GM12892 (cell line): Measurements from ENCODE around the gene SCART1.

Source experiments
- DNase-seq: peaks from one replicate; pipeline ENCODE4 v3.0.0; 2011; ENCODE audit not compliant: insufficient read length
- FAIRE-seq: peaks from 2 replicates; lab custom pipeline; 2011; peaks lifted over from hg19 to GRCh38; lab: Jason Lieb, UNC
- POLR2A ChIP-seq: IDR thresholded peaks from 2 replicates; pipeline ENCODE4 v1.6.1; 2011; ENCODE audit warnings: low read depth, low read length, control low read depth
- POLR2AphosphoS5 ChIP-seq: IDR thresholded peaks from 2 replicates; pipeline ENCODE4 v1.6.1; 2011; ENCODE audit warnings: low read depth, low read length, control low read depth
- TAF1 ChIP-seq: IDR thresholded peaks from 2 replicates; pipeline ENCODE4 v1.6.1; 2011; ENCODE audit warnings: low read depth, mild to moderate bottlenecking, control low read depth, low read length, borderline replicate concordance

The SCART1 gene

GRCh38 chr10:133471300-133472109 lies 17.8 kb downstream of the SCART1 start:
- TF ChIP-seq POLR2AphosphoS5 (no peak), POLR2A (no peak), TAF1 (no peak)
- DNase-seq (no peak), FAIRE-seq (no peak)

- no peak for FAIRE-seq
- TF ChIP-seq POLR2AphosphoS5, result no peak
- TF ChIP-seq TAF1, result no peak
- DNase-seq, result no peak
Measured at GRCh38 chr10:133473270-133473669, 19.5 kb downstream of the SCART1 start.

- DNase-seq, result no peak
- TF ChIP-seq POLR2A (no peak), POLR2AphosphoS5 (no peak)
- no peak for FAIRE-seq
Measured at GRCh38 chr10:133474027-133474426, 20.3 kb downstream of the SCART1 start.

GRCh38 chr10:133474665-133475424 lies 21.1 kb downstream of the SCART1 start:
- FAIRE-seq (no peak), DNase-seq (no peak)
- no peak for TF ChIP-seq POLR2AphosphoS5
- no peak for TF ChIP-seq POLR2A

GRCh38 chr10:133475425-133475734 lies 21.6 kb downstream of the SCART1 start:
- no peak for FAIRE-seq
- no peak for DNase-seq
- no peak for TF ChIP-seq POLR2A
- no peak for TF ChIP-seq TAF1
- TF ChIP-seq POLR2AphosphoS5, result no peak

- DNase-seq, result no peak
- no peak for FAIRE-seq
- TF ChIP-seq TAF1 (no peak), POLR2AphosphoS5 (no peak), POLR2A (no peak)
Measured at GRCh38 chr10:133475821-133476640, 22.3 kb downstream of the SCART1 start.

- FAIRE-seq, result no peak
Measured at GRCh38 chr10:133476641-133476990, 22.9 kb downstream of the SCART1 start.

GRCh38 chr10:133481086-133481643 lies 27.4 kb downstream of the SCART1 start:
- DNase-seq (no peak), FAIRE-seq (no peak)

More at GRCh38 chr10:133476641-133476990, 22.9 kb downstream of the SCART1 start:
- no peak for TF ChIP-seq POLR2AphosphoS5
- no peak for TF ChIP-seq TAF1
- DNase-seq, result no peak

GRCh38 chr10:133481657-133482056 lies 27.9 kb downstream of the SCART1 start:
- no peak for TF ChIP-seq POLR2A
- no peak for TF ChIP-seq POLR2AphosphoS5
- TF ChIP-seq TAF1, result no peak
- DNase-seq, result no peak
- no peak for FAIRE-seq

More at GRCh38 chr10:133481086-133481643, 27.4 kb downstream of the SCART1 start:
- TF ChIP-seq TAF1, result no peak

GRCh38 chr10:133484818-133485217 lies 31.1 kb downstream of the SCART1 start:
- DNase-seq (no peak), FAIRE-seq (no peak)
- TF ChIP-seq POLR2A (no peak), TAF1 (no peak), POLR2AphosphoS5 (no peak)

GRCh38 chr10:133487085-133487484 lies 33.3 kb downstream of the SCART1 start:
- no peak for TF ChIP-seq TAF1
- no peak for TF ChIP-seq POLR2AphosphoS5
- TF ChIP-seq POLR2A, result no peak
- no peak for DNase-seq
- FAIRE-seq, result no peak

- TF ChIP-seq POLR2AphosphoS5 (no peak), TAF1 (no peak), POLR2A (no peak)
- DNase-seq (no peak), FAIRE-seq (no peak)
Measured at GRCh38 chr10:133488354-133488753, 34.6 kb downstream of the SCART1 start.
